Esophagus squamous epithelium (tissue), 5 donors: ENCODE results near the gene PRR33. TPM values are rescaled to one million over a fixed set of nuclear protein-coding genes. Genes with fewer than 3 reads are reported as not detected.

Source experiments
- DNase-seq: peaks from one replicate; lab custom pipeline; 2025; lab: John Stamatoyannopoulos, UW
- H3K27ac ChIP-seq, 4 donors: fragments of 200-600 bp; sonication (generic); one replicate each; pipeline ENCODE4 v1.5.1; 2016 to 2019; ENCODE audit warnings: mild to moderate bottlenecking in 1 of 4
- H3K27me3 ChIP-seq, 4 donors: fragments of 200-600 bp; sonication (generic); 1 replicate in 3 of 4; 2 replicates in 1 of 4; pipeline versions ENCODE4 v1.5.1 to v1.6.0; 2017 to 2021; ENCODE audit warnings: antibody characterized with exemption in 1 of 4
- H3K36me3 ChIP-seq, 3 donors: fragments of 200-600 bp; sonication (generic); one replicate each; pipeline ENCODE4 v1.5.1; 2016 to 2019
- H3K4me1 ChIP-seq, 3 donors: fragments of 200-600 bp; sonication (generic); one replicate each; pipeline ENCODE4 v1.5.1; 2017 to 2019
- H3K4me3 ChIP-seq, 4 donors: fragments of 200-600 bp; sonication (generic); 1 replicate in 3 of 4; 2 replicates in 1 of 4; pipeline ENCODE4 v1.5.1; 2016 to 2019; ENCODE audit warnings: mild to moderate bottlenecking in 2 of 4, moderate library complexity in 1 of 4
- H3K9me3 ChIP-seq, 3 donors: fragments of 200-600 bp; sonication (generic); one replicate each; pipeline ENCODE4 v1.5.1; 2016 to 2019
- CTCF ChIP-seq, 6 experiments: fragments of 450-650 bp in 4 of 6; fragments of 200-600 bp in 2 of 6; sonication (generic) in 2 of 6; IDR thresholded peaks; one replicate each; pipeline ENCODE4 v1.5.1; 2016 to 2019; ENCODE audit warnings: antibody characterized with exemption in 6 of 6, mild to moderate bottlenecking in 4 of 6, moderate library complexity in 4 of 6
- POLR2A ChIP-seq, 4 donors: fragments of 450-650 bp; IDR thresholded peaks; one replicate each; pipeline ENCODE4 v1.6.1; 2017; ENCODE audit warnings: antibody characterized with exemption in 4 of 4, mild to moderate bottlenecking in 4 of 4, moderate library complexity in 3 of 4
- WGBS, 2 donors: methylation state at CpG; one replicate each; pipeline ENCODE4 v1.1.5; 2018; 5-methylcytosine and 5-hydroxymethylcytosine counted together
- intact Hi-C: fragments of 100-400 bp; cut with DNase I; formaldehyde crosslinking; loops from one replicate; pipeline ENCODE4 v1.15.0; 2022
- total RNA-seq, 4 donors: library from RNA; depleted of rRNA; stranded (reverse); fragments of >200 nt; gene quantifications; one replicate each; pipeline ENCODE4 v1.1.0, GENCODE V29; 2016
- donor health status: DM: yes; HTN: yes; CAD: no.

Gene PRR33
- total RNA-seq, 4 donors from 2014 or later = not detected

- WGBS, 2 donors = no CpG with 5 or more reads among the region's 15 CpGs
- H3K27ac ChIP-seq = peak overlapping the region; percentile 68 to 91 (median 81)
- no peaks in the 10 kb centered on the region for H3K9me3 ChIP-seq
- TF ChIP-seq CTCF (IDR thresholded peaks at IDR 0.05) (no peak), POLR2A (IDR thresholded peaks at IDR 0.05) (no peak)
- DNase-seq = no peak
- no peaks in the 10 kb centered on the region for H3K36me3 ChIP-seq
- H3K27me3 ChIP-seq = peaks cover 0 to 25% (median 0%) of the 10 kb centered on the region in 4 donors
- intact Hi-C loops = no loop called here
- H3K4me1 ChIP-seq = peaks cover 41 to 96% (median 52%) of the 10 kb centered on the region in 3 donors
- H3K4me3 ChIP-seq = peak overlapping the region; percentile 28 to 51 (median 46)
Measured at GRCh38 chr11:1871531-1871930, 20.2 kb downstream of the PRR33 start.

GRCh38 chr11:1870721-1871466, 20.8 kb downstream of the PRR33 start:
- DNase-seq = no peak

GRCh38 chr11:1870326-1870696, 21.4 kb downstream of the PRR33 start:
- DNase-seq = no peak
- no peaks in the 10 kb centered on the region for H3K36me3 ChIP-seq
- TF ChIP-seq CTCF (IDR thresholded peaks at IDR 0.05) = no peak
- no peak for TF ChIP-seq POLR2A (IDR thresholded peaks at IDR 0.05)
- intact Hi-C loops = no loop called here
- H3K27me3 ChIP-seq = peaks cover 0 to 25% (median 0%) of the 10 kb centered on the region in 4 donors
- peaks cover 32 to 96% (median 45%) of the 10 kb centered on the region in 3 donors for H3K4me1 ChIP-seq
- WGBS, 2 donors = 47 to 60% methylated on average over 1 to 5 of the region's 12 CpGs
- H3K9me3 ChIP-seq = no peaks in the 10 kb centered on the region
- H3K27ac ChIP-seq = peak overlapping the region; percentile 68 to 91 (median 81)
- peak overlapping the region; percentile 28 to 51 (median 46) for H3K4me3 ChIP-seq

More at GRCh38 chr11:1870721-1871466, 20.8 kb downstream of the PRR33 start:
- H3K36me3 ChIP-seq = no peaks in the 10 kb centered on the region
- peaks cover 34 to 96% (median 49%) of the 10 kb centered on the region in 3 donors for H3K4me1 ChIP-seq
- H3K27ac ChIP-seq = peak overlapping the region; percentile 68 to 91 (median 81)
- H3K9me3 ChIP-seq = no peaks in the 10 kb centered on the region
- TF ChIP-seq CTCF (IDR thresholded peaks at IDR 0.05) (no peak), POLR2A (IDR thresholded peaks at IDR 0.05) (no peak)
- H3K27me3 ChIP-seq = peaks cover 0 to 25% (median 0%) of the 10 kb centered on the region in 4 donors
- WGBS, 2 donors = 21 to 51% methylated on average over 24 to 44 of the region's 50 CpGs
- intact Hi-C loops = no loop called here
- peak overlapping the region; percentile 28 to 51 (median 46) for H3K4me3 ChIP-seq

DNA sequence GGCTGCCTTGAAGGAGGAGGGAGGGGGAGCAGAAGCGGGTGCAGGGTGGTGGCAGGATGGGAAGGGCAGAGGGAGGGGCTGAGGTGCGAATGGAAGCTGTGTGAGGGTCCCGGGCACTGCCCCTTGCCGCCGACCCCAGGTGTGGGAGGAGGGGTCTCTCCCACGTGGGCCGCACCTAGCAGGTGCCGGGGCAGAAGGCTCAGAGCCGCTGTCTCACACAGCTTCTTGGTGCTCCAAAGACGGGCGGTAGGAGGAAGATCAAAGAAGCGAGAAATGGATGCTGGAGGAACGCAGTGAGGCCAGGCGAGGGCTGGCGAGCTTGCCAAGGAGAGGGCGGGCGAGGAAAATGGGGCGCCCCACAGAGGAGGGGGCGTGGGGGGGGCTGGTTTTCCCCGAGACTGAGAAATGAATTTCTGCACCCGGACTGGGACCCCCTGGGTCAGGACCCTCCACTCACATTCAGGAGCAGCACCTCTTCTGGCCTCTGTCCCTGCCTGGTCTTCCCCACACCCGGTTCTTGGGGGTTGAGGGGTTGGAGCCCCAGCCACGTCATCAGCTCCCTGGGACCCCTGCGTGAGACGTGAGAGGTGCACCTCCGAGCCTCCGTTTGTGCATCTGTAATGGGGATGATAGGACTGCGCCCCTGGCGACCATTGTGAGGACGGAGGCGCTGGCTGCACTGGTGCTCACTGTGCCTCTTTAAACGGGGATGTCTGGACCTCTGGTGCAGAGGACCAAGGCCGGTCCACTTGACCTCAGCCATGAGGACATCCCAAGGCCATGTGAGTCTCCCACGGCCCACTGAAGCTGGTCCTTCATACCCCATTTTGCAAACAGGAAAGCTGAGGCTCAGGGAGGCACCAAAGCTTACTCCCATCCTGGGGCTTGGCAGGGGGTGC, 22.0 kb downstream of the PRR33 start:
- TF ChIP-seq POLR2A (IDR thresholded peaks at IDR 0.05) = no peak
- peak in 1 of 6 experiments; percentile 7 for TF ChIP-seq CTCF (IDR thresholded peaks at IDR 0.05)
- DNase-seq = no peak
- H3K27ac ChIP-seq = peak overlapping the region; percentile 68 to 91 (median 81)
- peak overlapping the region; percentile 28 to 51 (median 46) for H3K4me3 ChIP-seq
- H3K9me3 ChIP-seq = no peaks in the 10 kb centered on the region
- WGBS, 2 donors = 67 to 76% methylated on average over 22 to 23 of the region's 34 CpGs
- intact Hi-C loops = no loop called here
- H3K4me1 ChIP-seq = peaks cover 32 to 96% (median 45%) of the 10 kb centered on the region in 3 donors
- peaks cover 0 to 25% (median 0%) of the 10 kb centered on the region in 4 donors for H3K27me3 ChIP-seq
- no peaks in the 10 kb centered on the region for H3K36me3 ChIP-seq
